Astrocyte (in vitro differentiated cells and primary cell): ENCODE measurements around the gene CDH1.
"Not testable (repeated sequence)": the region's sequence is repeated elsewhere in the genome, so short reads cannot be mapped to it uniquely, and the experiment has no call there.

ENCODE experiments used
- CTCF ChIP-seq: IDR thresholded peaks from 2 replicates; pipeline ENCODE4 v1.5.1; 2011; ENCODE audit warnings: low read depth, mild to moderate bottlenecking, inconsistent platforms, low read length, moderate library complexity; ENCODE audit not compliant: insufficient read depth
- EZH2 ChIP-seq: IDR thresholded peaks from 2 replicates; pipeline ENCODE4 v1.6.1; 2012; ENCODE audit warnings: mild to moderate bottlenecking, low read length, inconsistent platforms; ENCODE audit not compliant: insufficient read depth

- not testable (repeated sequence) for TF ChIP-seq CTCF, EZH2
Observed at GRCh38 chr16:68716516-68716915, 20.6 kb upstream of the CDH1 start.
